SK-N-MC (cell line): ENCODE measurements around the gene RCBTB2.

Experiments
- EZH2 ChIP-seq: fragments of 200-600 bp; sonication (generic); IDR thresholded peaks from one replicate; pipeline ENCODE4 v1.6.1; 2017; ENCODE audit warnings: antibody characterized with exemption
- POLR2AphosphoS5 ChIP-seq: IDR thresholded peaks from 2 replicates; pipeline ENCODE4 v1.6.1; 2012; ENCODE audit warnings: mild to moderate bottlenecking, low read depth, low read length, borderline replicate concordance

GRCh38 chr13:48530833-48531232, 2.0 kb downstream of the RCBTB2 start:
- no peak for TF ChIP-seq EZH2
- no peak for TF ChIP-seq POLR2AphosphoS5
